Vagina (tissue), 2 donors: ENCODE data around the gene GPR153. TPM values are rescaled to one million over a fixed set of nuclear protein-coding genes. Genes with fewer than 3 reads are reported as not detected.

Experiments used
- DNase-seq, 2 donors: peaks; one replicate each; pipeline ENCODE4 v3.0.0-alpha.2; 2017; ENCODE audit errors: extremely low spot score in 2 of 2
- H3K27ac ChIP-seq: fragments of 200-600 bp; sonication (generic); one replicate; pipeline ENCODE4 v1.5.1; 2019
- H3K27me3 ChIP-seq: fragments of 200-600 bp; sonication (generic); one replicate; pipeline ENCODE4 v1.5.1; 2019
- H3K36me3 ChIP-seq, 2 donors: fragments of 200-600 bp; sonication (generic); one replicate each; pipeline ENCODE4 v1.5.1; 2017 to 2019
- H3K4me1 ChIP-seq: fragments of 200-600 bp; sonication (generic); one replicate; pipeline ENCODE4 v1.5.1; 2019
- H3K4me3 ChIP-seq, 2 donors: fragments of 200-600 bp; sonication (generic); 1 replicate in 1 of 2; 2 replicates in 1 of 2; pipeline ENCODE4 v1.5.1; 2016 to 2019
- H3K9me3 ChIP-seq: fragments of 200-600 bp; sonication (generic); one replicate; pipeline ENCODE4 v1.5.1; 2019
- CTCF ChIP-seq, 3 experiments: fragments of 450-650 bp in 2 of 3; fragments of 200-600 bp in 1 of 3; sonication (generic) in 1 of 3; IDR thresholded peaks; one replicate each; pipeline ENCODE4 v1.5.1; 2017 to 2019; ENCODE audit warnings: antibody characterized with exemption in 3 of 3, mild to moderate bottlenecking in 2 of 3, moderate library complexity in 2 of 3
- POLR2A ChIP-seq, 2 donors: fragments of 450-650 bp; IDR thresholded peaks; one replicate each; pipeline ENCODE4 v1.6.1; 2017; ENCODE audit warnings: antibody characterized with exemption in 2 of 2, mild to moderate bottlenecking in 2 of 2, moderate library complexity in 2 of 2
- POLR2AphosphoS5 ChIP-seq, 2 donors: sonication (generic); formaldehyde crosslinking; IDR thresholded peaks; one replicate each; pipeline ENCODE4 v1.9.0; 2017; ENCODE audit warnings: antibody characterized with exemption in 2 of 2, mild to moderate bottlenecking in 2 of 2, low read depth in 1 of 2; ENCODE audit not compliant: insufficient read depth in 1 of 2
- intact Hi-C: fragments of 100-400 bp; cut with DNase I; formaldehyde crosslinking; loops from one replicate; pipeline ENCODE4 v1.15.1; 2023
- total RNA-seq: library from RNA; depleted of rRNA; stranded (reverse); fragments of >200 nt; gene quantifications from one replicate; pipeline ENCODE4 v1.2.3, GENCODE V29; 2016

The GPR153 gene
- total RNA-seq, 1 donor from 2014 or later, result 11.5 TPM

DNA sequence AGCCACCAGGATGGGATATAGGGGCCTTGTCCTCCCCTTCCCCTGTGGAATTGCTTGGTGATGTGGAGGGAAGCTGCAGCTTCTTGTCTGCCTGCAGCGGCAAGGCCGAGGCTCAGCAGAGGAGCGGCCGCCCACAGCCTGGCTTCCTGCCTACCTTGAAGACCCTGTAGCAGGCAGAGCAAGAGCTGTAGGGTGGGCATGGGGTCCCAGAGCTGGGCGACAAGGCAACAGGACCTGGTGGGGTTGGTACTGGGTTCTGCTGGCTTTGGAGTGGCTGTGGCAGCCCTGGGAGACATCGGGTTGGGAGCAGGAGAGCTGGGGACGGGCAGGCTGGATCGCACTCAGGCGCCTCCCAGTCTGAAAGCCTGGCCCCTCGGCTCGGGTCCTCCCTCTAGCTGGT lies 5.7 kb upstream of the GPR153 start:
- H3K4me3 ChIP-seq, result no peak overlapping the region

DNA sequence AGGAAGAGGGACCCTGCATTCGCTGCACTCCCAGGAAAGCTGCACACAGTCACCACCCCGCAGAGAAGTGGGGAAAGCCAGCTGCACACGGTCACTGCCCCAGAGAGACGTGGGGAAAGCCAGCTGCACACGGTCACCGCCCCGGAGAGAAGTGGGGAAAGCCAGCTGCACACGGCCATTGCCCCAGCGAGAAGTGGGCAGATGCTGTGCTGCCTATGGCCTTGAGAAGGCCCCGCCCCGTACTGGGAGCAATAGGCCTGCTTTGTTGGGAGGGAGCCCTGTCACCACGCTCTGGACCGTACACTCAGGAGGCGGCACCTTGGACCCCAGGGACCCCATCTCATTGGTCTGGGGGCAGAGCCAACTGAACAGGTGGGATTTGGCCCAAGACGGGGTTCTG lies 4.3 kb upstream of the GPR153 start:
- H3K4me1 ChIP-seq, result peaks cover 31% of the 10 kb centered on the region
- no peak for DNase-seq
- no peaks in the 10 kb centered on the region for H3K9me3 ChIP-seq
- no peak overlapping the region for H3K4me3 ChIP-seq
- intact Hi-C loops, result no loop called here
- H3K27me3 ChIP-seq, result no peaks in the 10 kb centered on the region
- H3K27ac ChIP-seq, result no peak overlapping the region
- TF ChIP-seq CTCF (IDR thresholded peaks at IDR 0.05) (no peak), POLR2A (IDR thresholded peaks at IDR 0.05) (no peak), POLR2AphosphoS5 (IDR thresholded peaks at IDR 0.05; ENCODE audit: insufficient read depth in 1 of 2, low read depth in 1 of 2) (no peak)
- H3K36me3 ChIP-seq, result no peaks in the 10 kb centered on the region

More for the DNA sequence above, 5.7 kb upstream of the GPR153 start:
- DNase-seq, result no peak
- TF ChIP-seq POLR2A (IDR thresholded peaks at IDR 0.05) (no peak), CTCF (IDR thresholded peaks at IDR 0.05) (no peak), POLR2AphosphoS5 (IDR thresholded peaks at IDR 0.05; ENCODE audit: insufficient read depth in 1 of 2, low read depth in 1 of 2) (no peak)
- Histone ChIP-seq H3K36me3 (no peaks in the 10 kb centered on the region), H3K27me3 (no peaks in the 10 kb centered on the region), H3K4me1 (peaks cover 25% of the 10 kb centered on the region), H3K27ac (no peak overlapping the region), H3K9me3 (no peaks in the 10 kb centered on the region)
- intact Hi-C loops, result no loop called here

DNA sequence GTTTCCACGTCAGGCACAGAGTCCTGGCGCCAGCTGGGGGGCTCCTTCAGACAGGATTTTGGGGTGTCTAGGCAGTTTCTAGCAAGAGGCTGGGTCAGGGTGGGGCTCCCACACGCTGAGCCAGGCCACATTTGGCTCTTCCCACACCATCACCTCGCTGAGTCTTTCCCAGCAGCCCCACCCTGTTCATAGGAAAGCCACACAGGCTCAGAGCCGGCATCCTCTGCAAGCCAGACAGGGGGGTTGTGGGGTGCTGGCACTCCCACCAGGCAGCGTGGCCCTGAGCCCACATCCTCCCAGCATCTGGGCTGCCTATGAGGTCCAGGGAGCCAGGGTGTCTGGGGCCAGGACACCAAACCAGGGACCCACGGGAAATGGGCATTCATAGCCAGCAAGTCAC lies 2.8 kb upstream of the GPR153 start:
- TF ChIP-seq CTCF (IDR thresholded peaks at IDR 0.05), result no peak
- TF ChIP-seq POLR2AphosphoS5 (IDR thresholded peaks at IDR 0.05; ENCODE audit: insufficient read depth in 1 of 2, low read depth in 1 of 2), result no peak
- TF ChIP-seq POLR2A (IDR thresholded peaks at IDR 0.05), result no peak
- intact Hi-C loops, result no loop called here

DNA sequence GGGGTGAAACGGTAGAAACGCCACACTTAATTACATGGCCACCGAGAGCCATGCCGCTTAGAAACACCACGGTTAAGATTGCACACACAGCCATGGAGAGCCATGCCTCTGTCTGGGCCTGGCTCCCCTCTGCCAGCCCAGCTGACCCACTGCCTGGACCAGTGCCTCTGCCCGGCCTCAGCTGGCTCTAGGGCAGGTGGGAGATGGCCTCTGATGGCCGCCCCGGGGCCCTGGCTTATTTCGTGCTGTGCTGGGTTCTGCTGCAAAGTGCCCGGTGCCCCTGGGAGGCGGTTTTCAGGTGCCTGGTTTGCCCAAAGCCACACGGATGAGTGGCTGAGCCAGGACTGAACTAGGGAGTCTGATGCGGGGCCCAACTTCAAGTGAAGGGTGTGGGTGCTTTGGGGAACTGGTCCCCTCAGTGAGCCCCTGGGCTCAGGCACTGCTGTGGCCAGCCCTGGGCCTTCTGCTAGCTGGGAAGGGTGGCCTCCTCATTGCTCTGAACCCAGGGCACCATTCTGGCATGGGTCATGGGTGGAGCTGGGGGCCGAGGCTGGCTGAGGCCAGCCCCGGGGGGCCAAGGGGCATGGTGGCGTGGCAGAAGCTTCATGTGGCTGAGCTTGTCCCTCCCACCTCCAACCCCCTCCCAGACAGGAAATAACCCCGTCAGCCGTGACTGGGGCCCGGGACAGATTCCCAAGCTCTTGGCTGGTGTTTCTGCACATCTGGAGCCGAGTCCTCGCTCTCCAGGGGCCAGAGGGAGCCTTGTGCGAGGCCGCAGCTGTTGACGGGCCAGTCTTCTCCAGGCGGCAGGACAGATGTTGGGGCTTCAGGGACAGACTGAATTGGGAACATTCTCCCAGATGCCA lies 1.9 kb upstream of the GPR153 start:
- Histone ChIP-seq H3K4me3 (no peak overlapping the region), H3K36me3 (no peaks in the 10 kb centered on the region), H3K9me3 (no peaks in the 10 kb centered on the region), H3K27ac (peak overlapping the region; percentile 87), H3K4me1 (peaks cover 49% of the 10 kb centered on the region), H3K27me3 (no peaks in the 10 kb centered on the region)
- TF ChIP-seq CTCF (IDR thresholded peaks at IDR 0.05), result no peak
- peak in 1 of 2 donors; percentile 40 for TF ChIP-seq POLR2AphosphoS5 (IDR thresholded peaks at IDR 0.05; ENCODE audit: insufficient read depth in 1 of 2, low read depth in 1 of 2)
- no peak for DNase-seq
- intact Hi-C loops, result no loop called here

More for the DNA sequence above, 2.8 kb upstream of the GPR153 start:
- H3K27ac ChIP-seq, result peak overlapping the region; percentile 87
- no peaks in the 10 kb centered on the region for H3K36me3 ChIP-seq
- DNase-seq, result no peak
- no peaks in the 10 kb centered on the region for H3K9me3 ChIP-seq
- H3K4me1 ChIP-seq, result peaks cover 45% of the 10 kb centered on the region
- no peaks in the 10 kb centered on the region for H3K27me3 ChIP-seq
- H3K4me3 ChIP-seq, result no peak overlapping the region

DNA sequence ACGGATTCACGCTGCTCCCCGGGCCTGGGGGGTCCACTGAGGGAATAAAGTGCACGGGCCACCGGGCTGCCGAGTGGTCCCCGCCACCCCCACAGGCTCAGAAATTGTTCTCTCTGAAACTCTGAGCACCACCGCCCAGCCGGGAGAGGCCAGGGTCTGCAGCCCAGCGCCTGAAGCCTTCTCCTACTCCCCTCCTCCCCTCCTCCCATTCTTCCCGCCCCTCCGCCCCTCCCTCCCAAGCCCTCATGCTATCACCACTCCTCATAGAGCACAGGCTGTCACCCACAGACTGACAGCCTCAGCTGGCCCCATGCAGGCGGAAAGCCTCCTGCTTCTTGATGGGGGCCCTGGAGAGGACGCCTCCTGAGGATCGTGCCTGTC lies 707 bp upstream of the GPR153 start:
- intact Hi-C loops, result no loop called here
- Histone ChIP-seq H3K4me3 (peak overlapping the region; percentile 57 to 81), H3K9me3 (no peaks in the 10 kb centered on the region), H3K4me1 (peaks cover 49% of the 10 kb centered on the region), H3K27ac (peak overlapping the region; percentile 87), H3K36me3 (no peaks in the 10 kb centered on the region), H3K27me3 (no peaks in the 10 kb centered on the region)
- TF ChIP-seq CTCF (IDR thresholded peaks at IDR 0.05), result no peak
- TF ChIP-seq POLR2AphosphoS5 (IDR thresholded peaks at IDR 0.05; ENCODE audit: insufficient read depth in 1 of 2, low read depth in 1 of 2), result no peak
- no peak for TF ChIP-seq POLR2A (IDR thresholded peaks at IDR 0.05)
- no peak for DNase-seq
